H1 (cell line): ENCODE measurements around the gene NAB1. TPM values are rescaled to one million over a fixed set of nuclear protein-coding genes. Genes with fewer than 3 reads are reported as not detected.

ENCODE experiments used
- RNF2 ChIP-seq: fragments of 200-900, 300-1000 bp; sonication (generic); IDR thresholded peaks from 2 replicates; pipeline ENCODE4 v1.7.1; 2016; ENCODE audit warnings: borderline replicate concordance, low read depth, mild to moderate bottlenecking, antibody characterized with exemption, low read length; ENCODE audit not compliant: poor library complexity, severe bottlenecking; ENCODE audit errors: missing control alignments
- polyA plus RNA-seq, 7 experiments: library from polyadenylated mRNA; depleted of rRNA in 3 of 7; stranded (reverse) in 5 of 7; unstranded in 2 of 7; fragments of >200 nt in 5 of 7; fragments of 200-250 nt in 2 of 7; gene quantifications; 1 replicate in 5 of 7; 2 replicates in 1 of 7; 4 replicates in 1 of 7; pipeline versions ENCODE4 v1.2.1 to v1.2.3, GENCODE V29; 2011 to 2013; ENCODE audit warnings: missing spikeins in 2 of 7, mixed read lengths in 2 of 7
- total RNA-seq: library from RNA; stranded (reverse); fragmentation: NEBNext Ultra II Directional; extraction: Animal tissue kit (Norgen Biotek cat#: 25700); gene quantifications from 2 replicates; pipeline ENCODE4 v1.2.1, GENCODE V29; 2021

The NAB1 gene
- total and polyA plus RNA-seq, 2 of the 8 experiments (the other 6 are each of a cell fraction or from before 2014, with no cell fraction given), result 8.5 to 28.6 TPM

- no peak for TF ChIP-seq RNF2
- TF ChIP-seq, all 59 proteins: peak for 0
Measured at GRCh38 chr2:190637903-190638618, 10.8 kb upstream of the NAB1 start (continued).
